K562 (cell line): ENCODE results near the gene COL4A6.

Experiments
- ARID1B ChIP-seq: fragments of 450-650 bp; IDR thresholded peaks from 2 replicates; pipeline ENCODE4 v1.6.1; 2016; ENCODE audit warnings: antibody characterized with exemption, mild to moderate bottlenecking, inconsistent platforms
- CHD4 ChIP-seq: fragments of 200-600 bp; sonication (generic); IDR thresholded peaks from 3 replicates; pipeline ENCODE4 v1.6.1; 2012; ENCODE audit warnings: low read depth, mild to moderate bottlenecking, mixed read lengths, low read length, inconsistent platforms; ENCODE audit not compliant: insufficient read depth, insufficient replicate concordance, poor library complexity, severe bottlenecking
- EZH2 ChIP-seq: IDR thresholded peaks from 2 replicates; pipeline ENCODE4 v1.6.1; 2012; ENCODE audit warnings: low read depth, mild to moderate bottlenecking, inconsistent platforms, low read length, borderline replicate concordance
- KLF10 ChIP-seq: fragments of 250-450 bp; sonication (Bioruptor Pico); IDR thresholded peaks from 2 replicates; pipeline ENCODE4 v1.6.1; 2021; ENCODE audit warnings: matching md5 sums
- KLF16 ChIP-seq: IDR thresholded peaks from 2 replicates; pipeline ENCODE4 v1.6.1; 2016; ENCODE audit warnings: antibody characterized with exemption
- NRF1 ChIP-seq, 2 experiments: fragments of 450-650 bp; IDR thresholded peaks in 1 of 2; conservative IDR thresholded peaks in 1 of 2; 2 replicates each; pipeline ENCODE4 v1.6.1; 2014; ENCODE audit warnings: mild to moderate bottlenecking in 2 of 2
- POLR2AphosphoS5 ChIP-seq: IDR thresholded peaks from 2 replicates; pipeline ENCODE4 v1.6.1; 2011; ENCODE audit warnings: mild to moderate bottlenecking, low read depth, low read length, moderate library complexity; ENCODE audit not compliant: control insufficient read depth, insufficient read depth
- SMAD4 ChIP-seq: fragments of 250-450 bp; sonication (Bioruptor Pico); conservative IDR thresholded peaks from 2 replicates; pipeline ENCODE4 v1.8.0; 2021; ENCODE audit warnings: inconsistent platforms, mild to moderate bottlenecking, moderate library complexity
- ZNF165 ChIP-seq: fragments of 250-450 bp; sonication (Bioruptor Pico); IDR thresholded peaks from 2 replicates; pipeline ENCODE4 v1.4.0; 2020; ENCODE audit warnings: borderline replicate concordance
- ZNF23 ChIP-seq: fragments of 250-450 bp; sonication (Bioruptor Pico); IDR thresholded peaks from 2 replicates; pipeline ENCODE4 v1.4.0; 2020; ENCODE audit warnings: mild to moderate bottlenecking
- TF ChIP-seq, protein P1 (sequence below): sonication (generic); formaldehyde crosslinking; IDR thresholded peaks from 2 replicates; pipeline ENCODE4 v1.9.0; 2022; ENCODE audit warnings: mild to moderate bottlenecking, missing genetic modification reagents
- TF ChIP-seq, protein P2 (sequence below), 2 experiments: fragments of 200-800 bp in 1 of 2; sonication (Bioruptor generic) in 1 of 2; sonication (generic) in 1 of 2; formaldehyde crosslinking in 1 of 2; IDR thresholded peaks in 1 of 2; conservative IDR thresholded peaks in 1 of 2; 2 replicates each; pipeline versions ENCODE4 v1.5.0 to v1.6.1; 2016 to 2020; ENCODE audit warnings: missing compliant biosample characterization in 1 of 2, missing genetic modification characterization in 1 of 2, missing genetic modification reagents in 1 of 2

DNA sequence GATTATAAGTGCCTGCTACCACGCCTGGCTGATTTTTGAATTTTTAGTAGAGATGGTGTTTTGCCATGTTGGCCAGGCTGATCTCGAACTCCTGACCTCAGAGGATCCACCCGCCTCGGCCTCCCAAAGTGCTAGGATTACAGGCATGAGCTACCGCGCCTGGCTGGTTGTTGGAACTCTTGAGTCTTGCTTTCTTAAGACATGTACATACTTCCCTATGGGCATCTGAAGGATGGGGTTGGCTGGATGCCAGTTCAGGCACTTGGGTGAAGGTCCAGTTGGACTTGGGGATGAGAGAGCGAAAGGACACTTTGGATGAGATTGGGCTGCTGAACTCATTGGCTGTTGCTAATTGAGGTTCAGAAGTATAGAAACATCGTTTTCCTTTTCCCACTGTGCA lies 306.2 kb downstream of the COL4A6 start:
- TF ChIP-seq CHD4 (no peak), KLF16 (no peak), ARID1B (no peak), POLR2AphosphoS5 (no peak), EZH2 (no peak), ZNF165 (CRISPR knock-in tag) (no peak), SMAD4 (no peak), NRF1 (conservative IDR thresholded peaks at IDR 0.05 in 1 of 2, IDR thresholded peaks at IDR 0.05 in 1 of 2) (no peak), KLF10 (CRISPR knock-in tag) (no peak), ZNF23 (no peak)
- TF ChIP-seq, protein P1, sequence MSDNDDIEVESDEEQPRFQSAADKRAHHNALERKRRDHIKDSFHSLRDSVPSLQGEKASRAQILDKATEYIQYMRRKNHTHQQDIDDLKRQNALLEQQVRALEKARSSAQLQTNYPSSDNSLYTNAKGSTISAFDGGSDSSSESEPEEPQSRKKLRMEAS (CRISPR knock-in tag) = no peak
- TF ChIP-seq, protein P2, sequence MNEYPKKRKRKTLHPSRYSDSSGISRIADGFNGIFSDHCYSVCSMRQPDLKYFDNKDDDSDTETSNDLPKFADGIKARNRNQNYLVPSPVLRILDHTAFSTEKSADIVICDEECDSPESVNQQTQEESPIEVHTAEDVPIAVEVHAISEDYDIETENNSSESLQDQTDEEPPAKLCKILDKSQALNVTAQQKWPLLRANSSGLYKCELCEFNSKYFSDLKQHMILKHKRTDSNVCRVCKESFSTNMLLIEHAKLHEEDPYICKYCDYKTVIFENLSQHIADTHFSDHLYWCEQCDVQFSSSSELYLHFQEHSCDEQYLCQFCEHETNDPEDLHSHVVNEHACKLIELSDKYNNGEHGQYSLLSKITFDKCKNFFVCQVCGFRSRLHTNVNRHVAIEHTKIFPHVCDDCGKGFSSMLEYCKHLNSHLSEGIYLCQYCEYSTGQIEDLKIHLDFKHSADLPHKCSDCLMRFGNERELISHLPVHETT (CRISPR knock-in tag; conservative IDR thresholded peaks at IDR 0.05 in 1 of 2, IDR thresholded peaks at IDR 0.05 in 1 of 2) = no peak
